ENCODE results near the gene FERMT2. TPM values are rescaled to one million over a fixed set of nuclear protein-coding genes. Genes with fewer than 3 reads are reported as not detected.

Gene FERMT2
- total RNA-seq, 4 donors from 2014 or later = 57.1 to 98.5 (median 74.2) TPM

- Histone ChIP-seq H3K27me3 (no peaks in the 10 kb centered on the region), H3K9me3 (no peaks in the 10 kb centered on the region), H3K4me1 (no peaks in the 10 kb centered on the region), H3K4me3 (replicated peaks in 1 of 3) (no peak overlapping the region), H3K27ac (no peak overlapping the region), H3K36me3 (no peaks in the 10 kb centered on the region)
- no peak for DNase-seq
- intact Hi-C loops (cut with DNase I) = loop anchor here (2.0 kb wide), 1 partner anchor 139 kb away; no protein-coding TSS in a partner anchor
- TF ChIP-seq POLR2A (IDR thresholded peaks at IDR 0.05) (no peak), CTCF (IDR thresholded peaks at IDR 0.05) (no peak)
- WGBS, 2 donors = 70 to 78% methylated on average over 7 of the region's 7 CpGs
Observed at GRCh38 chr14:52821805-52822250, 129.0 kb downstream of the FERMT2 start.

GRCh38 chr14:52808101-52808500 lies 142.7 kb downstream of the FERMT2 start:
- Histone ChIP-seq H3K36me3 (no peaks in the 10 kb centered on the region), H3K27me3 (no peaks in the 10 kb centered on the region), H3K27ac (no peak overlapping the region), H3K4me1 (no peaks in the 10 kb centered on the region), H3K9me3 (no peaks in the 10 kb centered on the region), H3K4me3 (replicated peaks in 1 of 3) (no peak overlapping the region)
- intact Hi-C loops (cut with DNase I) = no loop called here
- 95 to 96% methylated on average over 1 of the region's 1 CpG for WGBS, 2 donors
- TF ChIP-seq CTCF (IDR thresholded peaks at IDR 0.05) (no peak), POLR2A (IDR thresholded peaks at IDR 0.05) (no peak)
- no peak for DNase-seq

Other genes with a start within 250 kb of the FERMT2 start
- gene PSMC6, start 243.8 kb downstream of the FERMT2 start, total RNA-seq = 100 to 1,000 TPM in 3 of 4 donors, 10 to 100 TPM in 1; 98.8 to 146 (median 125) TPM
- gene STYX, start 220.9 kb downstream of the FERMT2 start, total RNA-seq = 10 to 100 TPM; 13.7 to 17.1 (median 14.8) TPM
- gene GNPNAT1, start 159.4 kb downstream of the FERMT2 start, total RNA-seq = 10 to 100 TPM; 10.3 to 11.7 (median 10.6) TPM
- 10 to 100 TPM; 17.1 to 34.6 (median 18.5) TPM for gene DDHD1, start 202.3 kb upstream of the FERMT2 start, total RNA-seq